ENCODE data around the gene CYP27C1. TPM values are rescaled to one million over a fixed set of nuclear protein-coding genes. Genes with fewer than 3 reads are reported as not detected.

CYP27C1 gene
- total RNA-seq, 1 experiment from 2014 or later = not detected

DNA sequence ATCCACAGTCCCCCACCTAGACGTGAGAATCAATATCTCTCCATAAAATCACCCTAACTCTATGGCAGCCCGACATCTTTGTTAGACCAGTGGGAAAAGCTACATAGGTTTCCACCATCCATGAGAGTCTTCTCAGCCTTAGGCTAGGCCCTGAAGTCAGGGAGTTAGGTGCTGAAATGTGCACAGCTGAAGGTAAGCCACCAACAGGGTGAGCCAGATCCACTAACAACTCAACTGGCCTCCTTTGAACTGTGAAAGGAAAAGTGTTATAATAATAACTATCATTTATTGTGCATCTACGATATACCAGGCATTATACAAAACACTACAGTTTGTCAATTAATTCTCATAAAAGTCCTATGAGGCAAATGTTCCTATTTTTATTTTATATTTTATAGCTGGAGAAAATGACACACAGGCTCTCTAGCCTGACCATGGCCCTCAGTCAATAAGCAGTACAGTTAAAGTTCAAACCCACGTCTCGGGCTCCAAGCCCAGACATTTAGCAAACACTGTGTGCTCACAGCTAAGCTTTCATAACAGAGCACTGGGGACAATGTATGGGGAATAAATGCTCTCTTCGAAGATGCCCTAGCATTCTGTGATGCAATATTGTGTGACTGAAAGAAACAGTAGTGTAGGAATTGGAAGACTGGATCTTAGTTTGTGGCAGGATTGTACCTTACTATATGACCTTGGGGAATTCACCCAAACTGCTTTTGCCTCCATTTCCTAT lies 11.2 kb upstream of the CYP27C1 start:
- Histone ChIP-seq H3K36me3 (ENCODE audit: control insufficient read depth in 1 of 2, insufficient read depth in 2 of 2, low read length in 2 of 2) (no peaks in the 10 kb centered on the region), H3K4me2 (ENCODE audit: low read length) (no peak overlapping the region), H3K4me3 (replicated peaks in 1 of 2; ENCODE audit: low read depth in 1 of 2, low read length in 2 of 2) (no peak overlapping the region), H3K79me2 (ENCODE audit: insufficient read depth, low read length) (no peaks in the 10 kb centered on the region), H3K9me3 (ENCODE audit: control insufficient read depth in 1 of 2, insufficient read depth in 1 of 2, low read depth in 1 of 2, low read length in 2 of 2) (peaks cover 0 to 3% of the 10 kb centered on the region in 2 experiments; a peak in 1 of 4 replicates), H2AFZ (ENCODE audit: low read depth, low read length, poor library complexity, severe bottlenecking) (no peak overlapping the region), H3K27me3 (ENCODE audit: insufficient read depth, low read length) (no peaks in the 10 kb centered on the region), H3K9me2 (ENCODE audit: insufficient read depth) (no peaks in the 10 kb centered on the region), H3K4me1 (ENCODE audit: control insufficient read depth in 1 of 2, insufficient read depth in 2 of 2, low read length in 2 of 2) (peaks cover 0 to 7% of the 10 kb centered on the region in 2 experiments; a peak in 2 of 4 replicates), H3K27ac (ENCODE audit: low read depth, low read length) (no peak overlapping the region), H4K20me1 (ENCODE audit: insufficient read depth) (no peaks in the 10 kb centered on the region), H3K9ac (ENCODE audit: low read length) (no peak overlapping the region)
- no TSS peak for BruUV-seq (replicated peaks)
- no peak for ATAC-seq
- ChIA-PET RAD21 (ENCODE audit: low non-redundant PET in 1 of 2, low total read pairs in 2 of 2, uncharacterized antibody in 2 of 2, unreplicated experiment in 2 of 2) (no interaction called here), POLR2A (no interaction called here), CTCF (no interaction called here)
- intact Hi-C loops (cut with micrococcal nuclease) = no loop called here
- no peak for DNase-seq (ENCODE audit: low read depth, low spot score)
- TF ChIP-seq CBX3 (IDR thresholded peaks at IDR 0.05; ENCODE audit: low read depth) (no peak), CEBPB (IDR thresholded peaks at IDR 0.05; ENCODE audit: low read depth) (no peak), EZH2 (IDR thresholded peaks at IDR 0.05) (no peak), POLR2AphosphoS5 (IDR thresholded peaks at IDR 0.05; ENCODE audit: low read depth, low read length) (no peak), EZH2phosphoT487 (IDR thresholded peaks at IDR 0.05; ENCODE audit: borderline replicate concordance) (no peak), RAD21 (IDR thresholded peaks at IDR 0.05; ENCODE audit: low read depth) (no peak), SP1 (IDR thresholded peaks at IDR 0.05; ENCODE audit: low read depth) (no peak), REST (IDR thresholded peaks at IDR 0.05; ENCODE audit: low read depth) (no peak), CTCF (IDR thresholded peaks at IDR 0.05 in 2 of 3, conservative IDR thresholded peaks at IDR 0.05 in 1 of 3; ENCODE audit: borderline replicate concordance in 1 of 3, insufficient read depth in 1 of 3, low read depth in 2 of 3, low read length in 2 of 3) (no peak), YY1 (IDR thresholded peaks at IDR 0.05; ENCODE audit: extremely low read depth, insufficient replicate concordance, low read depth, low read length) (no peak), SIN3A (IDR thresholded peaks at IDR 0.05; ENCODE audit: low read depth) (no peak)
- TF ChIP-seq, protein P1, sequence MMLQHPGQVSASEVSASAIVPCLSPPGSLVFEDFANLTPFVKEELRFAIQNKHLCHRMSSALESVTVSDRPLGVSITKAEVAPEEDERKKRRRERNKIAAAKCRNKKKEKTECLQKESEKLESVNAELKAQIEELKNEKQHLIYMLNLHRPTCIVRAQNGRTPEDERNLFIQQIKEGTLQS (IDR thresholded peaks at IDR 0.05) = no peak
